ENCODE data around the gene G2E3.

- TF ChIP-seq CTCF (IDR thresholded peaks at IDR 0.05; ENCODE audit: low read depth, low read length): no peak
- TF ChIP-seq POLR2A (IDR thresholded peaks at IDR 0.05; ENCODE audit: extremely low read depth, insufficient read length): no peak
- no peak for TF ChIP-seq MAX (IDR thresholded peaks at IDR 0.05; ENCODE audit: low read depth, low read length)
- TF ChIP-seq MYC (IDR thresholded peaks at IDR 0.05; ENCODE audit: low read depth, low read length): no peak
Observed at GRCh38 chr14:30588873-30589272, 29.9 kb downstream of the G2E3 start.
